Stimulated activated CD4-positive, alpha-beta T cell treated with anti-CD3 and anti-CD28 coated beads, TNF-alpha, amount 100 ng/mL, for 4 hours (primary cell): ENCODE data around the gene CD1B.
"Not testable (repeated sequence)": the region's sequence is repeated elsewhere in the genome, so short reads cannot be mapped to it uniquely, and the experiment has no call there.

ENCODE experiments used
- DNase-seq, 3 experiments: peaks; one replicate each; pipeline ENCODE4 v3.0.0-alpha.2; 2020; ENCODE audit warnings: low read depth in 3 of 3

Gene CD1B

GRCh38 chr1:158328426-158328825 is 2.9 kb downstream of the CD1B start:
- DNase-seq: no peak

GRCh38 chr1:158327481-158327880 is 3.9 kb downstream of the CD1B start:
- DNase-seq: no peak

- DNase-seq: no peak
Measured at GRCh38 chr1:158324395-158324794, 6.9 kb downstream of the CD1B start.

GRCh38 chr1:158323866-158324265 is 7.5 kb downstream of the CD1B start:
- no peak for DNase-seq

GRCh38 chr1:158311066-158311465 is 20.3 kb downstream of the CD1B start:
- no peak for DNase-seq

GRCh38 chr1:158310623-158311022 is 20.7 kb downstream of the CD1B start:
- DNase-seq: no peak

- DNase-seq: no peak
Measured at GRCh38 chr1:158295791-158296190, 35.5 kb downstream of the CD1B start.

GRCh38 chr1:158290321-158290844 is 40.9 kb downstream of the CD1B start:
- no peak for DNase-seq

GRCh38 chr1:158289811-158290210 is 41.5 kb downstream of the CD1B start, which contains the start of gene CD1C:
TSS of gene CD1C (plus strand) at chr1:158289923. CDS start at chr1:158290065, 142 bp downstream.
- DNase-seq: no peak

GRCh38 chr1:158286941-158287346 is 44.4 kb downstream of the CD1B start:
- DNase-seq: no peak

- no peak for DNase-seq
Measured at GRCh38 chr1:158286487-158286886, 44.8 kb downstream of the CD1B start.

GRCh38 chr1:158285756-158286241 is 45.5 kb downstream of the CD1B start:
- DNase-seq: no peak

GRCh38 chr1:158283965-158284364 is 47.4 kb downstream of the CD1B start:
- no peak for DNase-seq

- not testable (repeated sequence) for DNase-seq
Measured at GRCh38 chr1:158282421-158282820, 48.9 kb downstream of the CD1B start.
